ENCODE results near the gene LHFPL5. TPM values are rescaled to one million over a fixed set of nuclear protein-coding genes. Genes with fewer than 3 reads are reported as not detected.

Gene LHFPL5
- total and polyA plus RNA-seq, 2 donors from 2014 or later: 0.47 TPM; not detected in 1

DNA sequence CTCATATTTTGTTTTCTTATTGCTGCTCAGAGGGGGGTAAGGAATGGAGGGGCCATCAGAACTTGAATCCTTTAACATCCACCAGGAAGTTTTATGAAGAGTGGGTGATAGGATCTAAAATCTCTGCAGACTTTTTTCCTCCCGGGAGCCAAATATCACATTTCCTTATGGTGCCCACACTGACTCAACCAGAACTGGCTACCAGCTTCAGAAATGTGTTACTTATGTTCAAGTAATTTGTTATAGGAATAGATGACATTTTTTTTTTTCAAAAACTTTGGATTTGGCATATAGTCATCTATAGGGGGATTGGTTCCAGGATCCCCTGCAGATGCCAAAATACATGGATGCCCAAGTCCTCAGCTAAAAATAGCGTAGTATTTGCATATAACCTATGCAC, 18.4 kb downstream of the LHFPL5 start:
- H3K4me3 ChIP-seq (ENCODE audit: low read length in 3 of 3): no peak overlapping the region
- no peaks in the 10 kb centered on the region for H3K27me3 ChIP-seq (ENCODE audit: control insufficient read depth, insufficient read depth, low read length)
- no peaks in the 10 kb centered on the region for H3K36me3 ChIP-seq (ENCODE audit: control insufficient read depth in 2 of 3, insufficient read depth in 3 of 3, low read length in 3 of 3)
- DNase-seq: no peak
- intact Hi-C loops (cut with DNase I): no loop called here
- no peaks in the 10 kb centered on the region for H3K9me3 ChIP-seq (ENCODE audit: control insufficient read depth in 2 of 3, insufficient read depth in 1 of 3, low read length in 3 of 3)
- TF ChIP-seq, protein P1, sequence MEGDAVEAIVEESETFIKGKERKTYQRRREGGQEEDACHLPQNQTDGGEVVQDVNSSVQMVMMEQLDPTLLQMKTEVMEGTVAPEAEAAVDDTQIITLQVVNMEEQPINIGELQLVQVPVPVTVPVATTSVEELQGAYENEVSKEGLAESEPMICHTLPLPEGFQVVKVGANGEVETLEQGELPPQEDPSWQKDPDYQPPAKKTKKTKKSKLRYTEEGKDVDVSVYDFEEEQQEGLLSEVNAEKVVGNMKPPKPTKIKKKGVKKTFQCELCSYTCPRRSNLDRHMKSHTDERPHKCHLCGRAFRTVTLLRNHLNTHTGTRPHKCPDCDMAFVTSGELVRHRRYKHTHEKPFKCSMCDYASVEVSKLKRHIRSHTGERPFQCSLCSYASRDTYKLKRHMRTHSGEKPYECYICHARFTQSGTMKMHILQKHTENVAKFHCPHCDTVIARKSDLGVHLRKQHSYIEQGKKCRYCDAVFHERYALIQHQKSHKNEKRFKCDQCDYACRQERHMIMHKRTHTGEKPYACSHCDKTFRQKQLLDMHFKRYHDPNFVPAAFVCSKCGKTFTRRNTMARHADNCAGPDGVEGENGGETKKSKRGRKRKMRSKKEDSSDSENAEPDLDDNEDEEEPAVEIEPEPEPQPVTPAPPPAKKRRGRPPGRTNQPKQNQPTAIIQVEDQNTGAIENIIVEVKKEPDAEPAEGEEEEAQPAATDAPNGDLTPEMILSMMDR (IDR thresholded peaks at IDR 0.05; ENCODE audit: borderline replicate concordance, extremely low read depth, insufficient read depth): no peak
- H3K27ac ChIP-seq (ENCODE audit: low read depth in 2 of 2, low read length in 2 of 2): no peak overlapping the region
- FAIRE-seq: no peak
- no peaks in the 10 kb centered on the region for H3K4me1 ChIP-seq (ENCODE audit: control insufficient read depth in 2 of 3, insufficient read depth in 2 of 3, low read depth in 1 of 3, low read length in 3 of 3)
- no peak overlapping the region for H3K9ac ChIP-seq (ENCODE audit: low read length in 3 of 3)

DNA sequence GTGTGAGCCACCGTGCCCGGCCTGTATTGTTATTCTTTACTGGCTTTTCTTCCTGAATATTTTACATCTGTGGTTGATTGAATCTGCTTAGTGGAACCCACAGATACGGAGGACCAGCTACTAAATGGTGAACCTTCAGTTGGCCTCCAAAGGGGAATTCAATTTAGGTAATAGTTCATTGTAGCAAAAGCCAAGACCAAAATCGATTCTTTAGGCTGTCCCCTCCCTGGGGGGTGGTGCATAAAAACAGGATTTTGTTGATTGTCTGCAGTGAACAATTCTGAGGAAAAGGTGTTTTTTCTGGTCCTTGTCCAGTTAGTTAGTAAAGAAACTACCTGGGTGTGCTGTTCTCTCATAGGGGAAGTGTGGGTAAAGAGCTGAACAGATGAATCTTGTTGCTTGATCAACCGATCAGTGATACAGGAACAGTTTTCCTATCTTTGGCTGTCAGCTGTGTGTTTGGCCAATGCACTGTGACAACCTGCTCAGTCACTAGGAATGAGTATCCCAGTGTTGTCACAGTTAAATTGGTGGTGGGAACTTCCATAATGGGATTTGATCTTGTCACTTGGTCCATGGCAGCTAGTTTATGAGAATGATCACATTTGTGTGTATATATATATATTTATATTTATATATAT, 19.5 kb downstream of the LHFPL5 start:
- H3K36me3 ChIP-seq (ENCODE audit: control insufficient read depth in 2 of 3, insufficient read depth in 3 of 3, low read length in 3 of 3): no peaks in the 10 kb centered on the region
- TF ChIP-seq, protein P1 (IDR thresholded peaks at IDR 0.05; ENCODE audit: borderline replicate concordance, extremely low read depth, insufficient read depth): no peak
- no peak for FAIRE-seq
- intact Hi-C loops (cut with DNase I): no loop called here
- H3K27me3 ChIP-seq (ENCODE audit: control insufficient read depth, insufficient read depth, low read length): no peaks in the 10 kb centered on the region
- H3K9ac ChIP-seq (ENCODE audit: low read length in 3 of 3): no peak overlapping the region
- H3K4me3 ChIP-seq (ENCODE audit: low read length in 3 of 3): no peak overlapping the region
- no peak overlapping the region for H3K27ac ChIP-seq (ENCODE audit: low read depth in 2 of 2, low read length in 2 of 2)
- no peak for DNase-seq
- H3K4me1 ChIP-seq (ENCODE audit: control insufficient read depth in 2 of 3, insufficient read depth in 2 of 3, low read depth in 1 of 3, low read length in 3 of 3): no peaks in the 10 kb centered on the region
- H3K9me3 ChIP-seq (ENCODE audit: control insufficient read depth in 2 of 3, insufficient read depth in 1 of 3, low read length in 3 of 3): no peaks in the 10 kb centered on the region

DNA sequence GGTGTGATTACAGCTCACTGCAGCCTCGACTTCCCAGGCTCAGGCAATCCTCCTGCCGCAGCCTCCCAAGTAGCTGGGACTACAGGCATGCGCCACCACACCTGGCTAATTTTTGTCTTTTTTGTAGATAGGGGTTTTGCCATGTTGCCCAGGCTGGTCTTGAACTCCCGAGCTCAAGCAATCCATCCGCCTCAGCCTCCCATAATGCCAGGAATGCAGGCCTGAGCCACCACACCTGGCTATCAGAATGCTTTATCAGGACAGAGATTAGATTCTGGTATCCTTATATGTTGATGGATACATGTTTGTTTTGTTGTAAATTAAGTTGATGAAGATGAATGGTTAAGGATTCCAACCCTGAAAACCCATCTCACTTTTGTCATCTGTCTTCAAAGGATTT, 24.2 kb downstream of the LHFPL5 start:
- FAIRE-seq (no peak), DNase-seq (no peak)
- peaks cover 0 to 4% (median 0%) of the 10 kb centered on the region in 3 donors for H3K36me3 ChIP-seq (ENCODE audit: control insufficient read depth in 2 of 3, insufficient read depth in 3 of 3, low read length in 3 of 3)
- intact Hi-C loops (cut with DNase I): no loop called here
- H3K4me3 ChIP-seq (ENCODE audit: low read length in 3 of 3): no peak overlapping the region
- no peaks in the 10 kb centered on the region for H3K4me1 ChIP-seq (ENCODE audit: control insufficient read depth in 2 of 3, insufficient read depth in 2 of 3, low read depth in 1 of 3, low read length in 3 of 3)
- no peak overlapping the region for H3K27ac ChIP-seq (ENCODE audit: low read depth in 2 of 2, low read length in 2 of 2)
- H3K27me3 ChIP-seq (ENCODE audit: control insufficient read depth, insufficient read depth, low read length): no peaks in the 10 kb centered on the region
- no peaks in the 10 kb centered on the region for H3K9me3 ChIP-seq (ENCODE audit: control insufficient read depth in 2 of 3, insufficient read depth in 1 of 3, low read length in 3 of 3)
- no peak overlapping the region for H3K9ac ChIP-seq (ENCODE audit: low read length in 3 of 3)
- TF ChIP-seq, protein P1 (IDR thresholded peaks at IDR 0.05; ENCODE audit: borderline replicate concordance, extremely low read depth, insufficient read depth): no peak

Measured in kidney (tissue), 14 donors.